Ascending aorta (tissue), 2 donors: ENCODE measurements around the gene FGF10. TPM values are rescaled to one million over a fixed set of nuclear protein-coding genes. Genes with fewer than 3 reads are reported as not detected.

ENCODE experiments used
- DNase-seq, 2 donors: peaks; one replicate each; pipeline ENCODE4 v3.0.0-alpha.2; 2019; ENCODE audit warnings: low spot score in 2 of 2
- H3K27ac ChIP-seq, 2 donors: fragments of 200-600 bp; sonication (generic); one replicate each; pipeline ENCODE4 v1.5.1; 2016 to 2017; ENCODE audit warnings: mild to moderate bottlenecking in 1 of 2
- H3K27me3 ChIP-seq: fragments of 200-600 bp; sonication (generic); one replicate; pipeline ENCODE4 v1.5.1; 2017
- H3K36me3 ChIP-seq, 2 donors: fragments of 200-600 bp; sonication (generic); one replicate each; pipeline ENCODE4 v1.5.1; 2016
- H3K4me1 ChIP-seq, 2 donors: fragments of 200-600 bp; sonication (generic); one replicate each; pipeline ENCODE4 v1.5.1; 2016 to 2017; ENCODE audit warnings: mild to moderate bottlenecking in 1 of 2
- H3K4me3 ChIP-seq, 2 donors: fragments of 200-600 bp; sonication (generic); one replicate each; pipeline ENCODE4 v1.5.1; 2016 to 2017; ENCODE audit warnings: mild to moderate bottlenecking in 1 of 2
- H3K9me3 ChIP-seq, 2 donors: fragments of 200-600 bp; sonication (generic); one replicate each; pipeline ENCODE4 v1.5.1; 2016
- CTCF ChIP-seq, 3 experiments: fragments of 200-600 bp in 2 of 3; fragments of 450-650 bp in 1 of 3; sonication (generic) in 2 of 3; IDR thresholded peaks; one replicate each; pipeline ENCODE4 v1.5.1; 2016 to 2019; ENCODE audit warnings: antibody characterized with exemption in 3 of 3, mild to moderate bottlenecking in 1 of 3, moderate library complexity in 1 of 3
- intact Hi-C: fragments of 100-400 bp; cut with DNase I; formaldehyde crosslinking; loops from one replicate; pipeline ENCODE4 v1.15.1; 2023
- total RNA-seq: library from RNA; depleted of rRNA; stranded (reverse); fragments of >200 nt; gene quantifications from one replicate; pipeline ENCODE4 v1.1.0, GENCODE V29; 2016

Gene FGF10
- total RNA-seq, 1 donor from 2014 or later = 7.5 TPM

DNA sequence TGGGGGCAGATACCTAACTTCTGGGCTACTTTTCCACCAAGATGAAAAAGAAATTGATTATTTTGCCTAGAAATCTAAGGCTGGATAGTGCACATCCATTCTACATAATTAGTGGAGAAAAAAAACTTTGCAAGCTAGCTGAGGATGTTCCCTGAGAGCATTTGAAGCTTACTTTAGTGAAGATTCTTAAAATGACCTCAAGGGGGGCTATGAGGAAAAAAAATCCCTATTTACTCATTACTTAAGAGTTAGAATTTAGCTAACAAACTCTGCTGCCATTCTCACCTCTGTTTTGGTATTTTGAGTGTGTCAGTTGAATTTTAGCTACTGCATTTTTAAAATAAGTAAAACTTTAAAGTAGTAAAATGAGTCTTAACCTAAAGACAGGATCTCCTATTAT is 9.2 kb upstream of the FGF10 start:
- intact Hi-C loops = no loop called here
- DNase-seq = no peak
- Histone ChIP-seq H3K4me1 (no peaks in the 10 kb centered on the region), H3K9me3 (no peaks in the 10 kb centered on the region), H3K27me3 (no peaks in the 10 kb centered on the region), H3K27ac (no peak overlapping the region), H3K4me3 (no peak overlapping the region), H3K36me3 (no peaks in the 10 kb centered on the region)
- no peak for TF ChIP-seq CTCF (IDR thresholded peaks at IDR 0.05)

- DNase-seq = no peak
- Histone ChIP-seq H3K27me3 (no peaks in the 10 kb centered on the region), H3K36me3 (no peaks in the 10 kb centered on the region), H3K4me3 (no peak overlapping the region), H3K9me3 (no peaks in the 10 kb centered on the region), H3K27ac (no peak overlapping the region), H3K4me1 (no peaks in the 10 kb centered on the region)
- TF ChIP-seq CTCF (IDR thresholded peaks at IDR 0.05) = no peak
- intact Hi-C loops = no loop called here
Observed at GRCh38 chr5:44396312-44396711, 7.1 kb upstream of the FGF10 start.

DNA sequence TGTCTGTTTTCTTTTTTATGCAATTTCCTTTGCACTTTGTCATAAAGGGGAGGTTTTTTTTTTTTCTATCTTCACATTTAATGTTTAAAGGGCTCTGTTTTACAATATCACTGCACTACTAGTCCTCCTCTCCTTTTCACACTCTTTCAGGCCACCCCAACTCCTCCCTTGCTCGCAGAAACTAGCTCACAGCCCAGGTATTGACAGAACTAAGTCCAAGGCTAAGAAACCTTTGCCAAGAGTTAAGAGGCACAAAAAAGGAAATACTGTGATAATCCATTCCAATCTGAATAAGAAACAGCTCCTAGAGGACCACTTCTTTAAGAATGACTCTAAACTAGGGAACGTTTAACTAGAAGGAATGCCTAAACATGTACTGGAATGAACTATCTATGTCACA is 1.1 kb upstream of the FGF10 start:
- H3K4me1 ChIP-seq = no peaks in the 10 kb centered on the region
- H3K27ac ChIP-seq = no peak overlapping the region
- no peak for DNase-seq
- no peaks in the 10 kb centered on the region for H3K36me3 ChIP-seq
- peak overlapping the region in 1 of 2 donors; percentile 69 for H3K4me3 ChIP-seq
- intact Hi-C loops = no loop called here
- TF ChIP-seq CTCF (IDR thresholded peaks at IDR 0.05) = no peak
- H3K27me3 ChIP-seq = no peaks in the 10 kb centered on the region
- no peaks in the 10 kb centered on the region for H3K9me3 ChIP-seq

GRCh38 chr5:44389823-44390143 is 563 bp upstream of the FGF10 start:
- peak overlapping the region; percentile 54 to 69 for H3K4me3 ChIP-seq
- no peak overlapping the region for H3K27ac ChIP-seq
- H3K9me3 ChIP-seq = no peaks in the 10 kb centered on the region
- no peaks in the 10 kb centered on the region for H3K4me1 ChIP-seq
- intact Hi-C loops = no loop called here
- H3K27me3 ChIP-seq = no peaks in the 10 kb centered on the region
- DNase-seq = no peak
- H3K36me3 ChIP-seq = no peaks in the 10 kb centered on the region
- no peak for TF ChIP-seq CTCF (IDR thresholded peaks at IDR 0.05)

GRCh38 chr5:44388321-44389089 is 715 bp downstream of the FGF10 start:
- TF ChIP-seq CTCF (IDR thresholded peaks at IDR 0.05) = no peak
- Histone ChIP-seq H3K36me3 (no peaks in the 10 kb centered on the region), H3K4me3 (peak overlapping the region; percentile 54 to 69), H3K27me3 (no peaks in the 10 kb centered on the region), H3K4me1 (no peaks in the 10 kb centered on the region), H3K27ac (no peak overlapping the region), H3K9me3 (no peaks in the 10 kb centered on the region)
- intact Hi-C loops = no loop called here
- peak in 1 of 2 donors; percentile 61 for DNase-seq

- intact Hi-C loops = no loop called here
- no peak overlapping the region for H3K27ac ChIP-seq
Observed at GRCh38 chr5:44387921-44388320, 1.3 kb downstream of the FGF10 start.

More at GRCh38 chr5:44387921-44388320, 1.3 kb downstream of the FGF10 start:
- DNase-seq = no peak
- Histone ChIP-seq H3K4me1 (no peaks in the 10 kb centered on the region), H3K9me3 (no peaks in the 10 kb centered on the region), H3K36me3 (no peaks in the 10 kb centered on the region), H3K27me3 (no peaks in the 10 kb centered on the region), H3K4me3 (peak overlapping the region; percentile 54 to 69)
- no peak for TF ChIP-seq CTCF (IDR thresholded peaks at IDR 0.05)
